ENCODE results near the gene ABLIM2. TPM values are rescaled to one million over a fixed set of nuclear protein-coding genes. Genes with fewer than 3 reads are reported as not detected.

ABLIM2 gene
- polyA plus RNA-seq, 2 of the 4 experiments (the other 2 are of a cell fraction) = 0.21 to 0.40 TPM

GRCh38 chr4:7950301-7951092, 208.1 kb downstream of the ABLIM2 start:
- DNase-seq (ENCODE audit: low read depth in 1 of 2, low spot score in 1 of 2) (no peak), FAIRE-seq (no peak), ATAC-seq (no peak)
- ChIA-PET CTCF (interaction anchor here (1.0 to 2.1 kb wide), 2 partner anchors 8 to 20 kb away, joined by 3 to 11 read pairs; no protein-coding TSS in a partner anchor), POLR2A (no interaction called here)
- Histone ChIP-seq H3K9me3 (peaks cover 6% of the 10 kb centered on the region), H3K4me2 (no peak overlapping the region), H3K4me3 (no peak overlapping the region), H3K4me1 (no peaks in the 10 kb centered on the region), H3K27ac (no peak overlapping the region)
- WGBS (ENCODE audit: missing lambda C conversion rate) = 88% methylated on average over 17 of the region's 18 CpGs
- no peak for TF ChIP-seq RAD21 (conservative IDR thresholded peaks at IDR 0.05 in 1 of 2, IDR thresholded peaks at IDR 0.05 in 1 of 2)
- no peak for TF ChIP-seq HEYL (CRISPR knock-in tag; IDR thresholded peaks at IDR 0.05)
- TF ChIP-seq ESRRA (IDR thresholded peaks at IDR 0.05; ENCODE audit: borderline replicate concordance, low read length) = no peak
- no peak for TF ChIP-seq HES2 (IDR thresholded peaks at IDR 0.05)
- TF ChIP-seq SMC3 (IDR thresholded peaks at IDR 0.05) = no peak
- TF ChIP-seq SREBF2 (IDR thresholded peaks at IDR 0.05) = no peak
- TF ChIP-seq RARB (CRISPR knock-in tag; IDR thresholded peaks at IDR 0.05) = no peak

- Histone ChIP-seq H3K9me3 (peaks cover 6% of the 10 kb centered on the region), H3K4me1 (peaks cover 5% of the 10 kb centered on the region; the same call in 2 of the 3 replicates), H3K27ac (0 out of 6 replicates have a peak overlapping the region, but pooled peaks of 1 of the 2 experiments have one; percentile 16), H3K4me3 (no peak overlapping the region), H3K4me2 (no peak overlapping the region)
- POLR2A ChIA-PET = no interaction called here
- FAIRE-seq (no peak), ATAC-seq (no peak), DNase-seq (ENCODE audit: low read depth in 1 of 2, low spot score in 1 of 2) (no peak)
- CTCF ChIA-PET = interaction anchor here (1.0 kb wide), 1 partner anchor 19 kb away, joined by 3 read pairs; no protein-coding TSS in a partner anchor
- TF ChIP-seq EHF (CRISPR knock-in tag; IDR thresholded peaks at IDR 0.05) (no peak), HDAC2 (IDR thresholded peaks at IDR 0.05) (no peak)
- 50% methylated on average over 4 of the region's 4 CpGs for WGBS (ENCODE audit: missing lambda C conversion rate)
These were observed 208.9 kb downstream of the ABLIM2 start for GRCh38 chr4:7949759-7950158.

- Histone ChIP-seq H3K9me3 (no peaks in the 10 kb centered on the region; the same call in 2 of the 3 replicates), H3K4me2 (no peak overlapping the region), H3K27ac (no peak overlapping the region), H3K4me3 (no peak overlapping the region), H3K4me1 (peaks cover 11% of the 10 kb centered on the region; the same call in 2 of the 3 replicates)
- CTCF ChIA-PET = no interaction called here
- DNase-seq (ENCODE audit: low read depth in 1 of 2, low spot score in 1 of 2) (no peak), ATAC-seq (no peak), FAIRE-seq (no peak)
- 60% methylated on average over 4 of the region's 4 CpGs for WGBS (ENCODE audit: missing lambda C conversion rate)
- TF ChIP-seq HES2 (IDR thresholded peaks at IDR 0.05) = no peak
- TF ChIP-seq REST (IDR thresholded peaks at IDR 0.05) = no peak
- POLR2A ChIA-PET = no interaction called here
These were observed 210.7 kb downstream of the ABLIM2 start for GRCh38 chr4:7947927-7948326.

- no peak overlapping the region for H3K4me2 ChIP-seq
- DNase-seq (ENCODE audit: low read depth in 1 of 2, low spot score in 1 of 2) (no peak), ATAC-seq (no peak), FAIRE-seq (no peak)
- H3K27ac ChIP-seq = no peak overlapping the region; a peak in 1 of 6 replicates
- POLR2A ChIA-PET = no interaction called here
- peaks cover 28% of the 10 kb centered on the region for H3K4me1 ChIP-seq
- H3K4me3 ChIP-seq = no peak overlapping the region
- no peaks in the 10 kb centered on the region for H3K9me3 ChIP-seq
- WGBS (ENCODE audit: missing lambda C conversion rate) = 91% methylated on average over 14 of the region's 14 CpGs
- TF ChIP-seq GATA3 (IDR thresholded peaks at IDR 0.05; ENCODE audit: borderline replicate concordance) = no peak
- TF ChIP-seq TFCP2L1 (CRISPR knock-in tag; IDR thresholded peaks at IDR 0.05) = no peak
- no peak for TF ChIP-seq POLR2AphosphoS2 (conservative IDR thresholded peaks at IDR 0.05; ENCODE audit: low read length)
- no peak for TF ChIP-seq ZC3H11A (IDR thresholded peaks at IDR 0.05)
- TF ChIP-seq FOXS1 (CRISPR knock-in tag; IDR thresholded peaks at IDR 0.05) = no peak
- TF ChIP-seq RCOR1 (IDR thresholded peaks at IDR 0.05; ENCODE audit: low read depth, low read length) = no peak
- CTCF ChIA-PET = interaction anchor here (0.8 to 2.0 kb wide), 5 partner anchors 10 to 70 kb away, joined by 3 to 8 read pairs (median 3); no protein-coding TSS in a partner anchor
These were observed 212.8 kb downstream of the ABLIM2 start for GRCh38 chr4:7945709-7946380.
